B cell (primary cell): ENCODE data around the gene WFDC2. TPM values are rescaled to one million over a fixed set of nuclear protein-coding genes. Genes with fewer than 3 reads are reported as not detected.
A peak's percentile ranks its signal among the peaks of the same experiment; 100 is the strongest.

Source experiments
- ATAC-seq: fragments of 200-7000 bp; cut with Tn5 transposase; one replicate; pipeline ENCODE4 v1.10.0; 2021; ENCODE audit warnings: low read depth, mild to moderate bottlenecking, moderate number of reproducible peaks, moderate library complexity
- CTCF ChIA-PET: fragments of 350-600 bp; sonication (Branson Sonifier 250); formaldehyde crosslinking; loops from one replicate; lab custom pipeline; 2021; ENCODE audit warnings: antibody characterized with exemption, inconsistent platforms; lab: Charles Lee
- POLR2A ChIA-PET: fragments of 350-600 bp; sonication (Branson Sonifier 250); formaldehyde crosslinking; loops from one replicate; lab custom pipeline; 2021; ENCODE audit warnings: antibody characterized with exemption; lab: Charles Lee
- DNase-seq: peaks from one replicate; pipeline ENCODE4 v3.0.0; 2013
- H2AFZ ChIP-seq: 2 replicates; pipeline ENCODE4 v1.6.1; 2012; ENCODE audit warnings: mild to moderate bottlenecking, low read depth, low read length; ENCODE audit not compliant: insufficient read depth, poor library complexity, severe bottlenecking
- H3K27ac ChIP-seq, 2 donors: 1 replicate in 1 of 2; 2 replicates in 1 of 2; pipeline ENCODE4 v1.5.1; 2012 to 2013; ENCODE audit warnings: low read length in 2 of 2, mild to moderate bottlenecking in 2 of 2, moderate library complexity in 1 of 2
- H3K27me3 ChIP-seq, 4 experiments: fragments of 200-600 bp in 1 of 4; sonication (generic) in 1 of 4; replicated peaks in 1 of 4; 1 replicate in 2 of 4; 2 replicates in 2 of 4; pipeline versions ENCODE4 v1.6.1 to v1.7.0; 2013 to 2016; ENCODE audit warnings: low read length in 3 of 4, mild to moderate bottlenecking in 2 of 4, mixed read lengths in 1 of 4, moderate library complexity in 1 of 4; ENCODE audit not compliant: insufficient read depth in 4 of 4, control insufficient read depth in 3 of 4; ENCODE audit errors: control extremely low read depth in 1 of 4
- H3K36me3 ChIP-seq, 2 experiments: replicated peaks in 1 of 2; 1 replicate in 1 of 2; 2 replicates in 1 of 2; pipeline versions ENCODE4 v1.6.1 to v1.7.1; 2013; ENCODE audit warnings: low read length in 1 of 2; ENCODE audit not compliant: insufficient read depth in 2 of 2, control insufficient read depth in 1 of 2; ENCODE audit errors: control extremely low read depth in 1 of 2, extremely low read depth in 1 of 2
- H3K4me1 ChIP-seq, 2 donors: fragments of 200-600 bp in 1 of 2; sonication (generic) in 1 of 2; 1 replicate in 1 of 2; 2 replicates in 1 of 2; pipeline versions ENCODE4 v1.5.1 to v1.6.1; 2013 to 2017; ENCODE audit warnings: low read length in 2 of 2; ENCODE audit not compliant: control insufficient read depth in 2 of 2, insufficient read depth in 2 of 2
- H3K4me2 ChIP-seq: replicated peaks from 2 replicates; pipeline ENCODE3; 2012; ENCODE audit warnings: mild to moderate bottlenecking, low read depth, low read length; ENCODE audit not compliant: poor library complexity, severe bottlenecking
- H3K4me3 ChIP-seq, 5 experiments: fragments of 200-600 bp in 1 of 5; sonication (generic) in 1 of 5; 1 replicate in 3 of 5; 2 replicates in 2 of 5; pipeline versions ENCODE4 v1.5.1 to v1.7.0; 2011 to 2016; ENCODE audit warnings: low read length in 4 of 5, mild to moderate bottlenecking in 4 of 5, low read depth in 2 of 5, control low read depth in 1 of 5, moderate library complexity in 1 of 5; ENCODE audit not compliant: insufficient read depth in 1 of 5; ENCODE audit errors: control extremely low read depth in 1 of 5, extremely low read depth in 1 of 5
- H3K79me2 ChIP-seq: fragments of 200-600 bp; sonication (generic); one replicate; pipeline ENCODE4 v1.6.0; 2016; ENCODE audit warnings: low read length; ENCODE audit not compliant: control insufficient read depth, insufficient read depth
- H3K9ac ChIP-seq: fragments of 200-600 bp; sonication (generic); 2 replicates; pipeline ENCODE4 v1.6.1; 2017; ENCODE audit warnings: mild to moderate bottlenecking, low read length, moderate library complexity
- H3K9me3 ChIP-seq, 3 donors: one replicate each; pipeline versions ENCODE4 v1.6.1 to v1.7.1; 2013; ENCODE audit warnings: low read length in 2 of 3; ENCODE audit not compliant: control insufficient read depth in 2 of 3, insufficient read depth in 1 of 3; ENCODE audit errors: control extremely low read depth in 1 of 3
- H4K20me1 ChIP-seq: 2 replicates; pipeline ENCODE4 v1.6.0; 2012; ENCODE audit warnings: mild to moderate bottlenecking, low read length; ENCODE audit not compliant: insufficient read depth, control insufficient read depth, poor library complexity, severe bottlenecking
- H3K27ac Mint-ChIP-seq: one replicate; pipeline ENCODE4 v1.8.0; 2021; ENCODE audit warnings: mixed read lengths
- H3K27me3 Mint-ChIP-seq: one replicate; pipeline ENCODE4 v1.8.0; 2021; ENCODE audit warnings: mixed read lengths
- H3K4me1 Mint-ChIP-seq: one replicate; pipeline ENCODE4 v1.8.0; 2021; ENCODE audit warnings: mixed read lengths
- H3K4me3 Mint-ChIP-seq: one replicate; pipeline ENCODE4 v1.8.0; 2021; ENCODE audit warnings: mixed read lengths
- H3K9me3 Mint-ChIP-seq: one replicate; pipeline ENCODE4 v1.8.0; 2022; ENCODE audit warnings: mixed read lengths; ENCODE audit not compliant: insufficient read depth
- EZH2 ChIP-seq: IDR thresholded peaks from 2 replicates; pipeline ENCODE4 v1.6.1; 2012; ENCODE audit warnings: borderline replicate concordance, low read depth, mild to moderate bottlenecking, moderate library complexity, low read length; ENCODE audit not compliant: insufficient read depth, poor library complexity, severe bottlenecking
- WGBS: methylation state at CpG from one replicate; pipeline ENCODE4 v1.1.5; 2013; ENCODE audit warnings: missing lambda C conversion rate; ENCODE audit not compliant: insufficient coverage; 5-methylcytosine and 5-hydroxymethylcytosine counted together
- intact Hi-C: fragments of 100-400 bp; cut with micrococcal nuclease; formaldehyde crosslinking; loops from one replicate; pipeline ENCODE4 v1.10.0; 2022
- polyA plus RNA-seq: library from polyadenylated mRNA; depleted of rRNA; stranded (reverse); fragments of >200 nt; gene quantifications from 2 replicates; pipeline ENCODE4 v1.2.3, GENCODE V29; 2012
- total RNA-seq, 2 donors: library from RNA; stranded (reverse); fragments of 120-200 nt in 1 of 2; gene quantifications; 1 replicate in 1 of 2; 2 replicates in 1 of 2; pipeline versions ENCODE4 v1.2.3 to v1.2.4, GENCODE V29; 2013 to 2022
- TF ChIP-seq, protein P1 (sequence below): fragments of 200-600 bp; IDR thresholded peaks from one replicate; pipeline ENCODE4 v1.8.0; 2022; ENCODE audit warnings: antibody characterized with exemption, mild to moderate bottlenecking

WFDC2 gene
- total and polyA plus RNA-seq, 2 donors (not counting 1 experiment from before 2014, with no cell fraction given): 0.81 TPM; not detected in 1

DNA sequence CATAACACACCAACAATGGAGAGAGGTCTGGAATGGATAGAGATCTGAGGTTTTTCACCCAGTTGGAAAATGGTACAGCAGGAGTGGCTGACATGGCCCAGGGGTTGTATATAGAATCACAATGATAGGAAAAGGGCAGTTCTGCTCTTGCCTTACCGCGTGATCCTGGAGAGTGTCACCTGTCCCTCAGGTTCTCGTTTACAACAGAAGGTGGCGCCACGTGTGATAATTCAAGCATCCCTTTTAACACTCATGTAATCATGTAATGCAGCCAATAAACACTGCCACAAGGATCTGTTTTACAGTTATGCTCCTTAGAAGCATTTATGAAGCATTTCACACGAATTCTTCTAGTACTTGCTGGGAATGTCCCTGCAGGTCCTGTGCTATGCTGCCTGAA is 12.9 kb upstream of the WFDC2 start:
- ChIA-PET CTCF (interaction anchor here (1.1 kb wide), 1 partner anchor 314 kb away, joined by 5 read pairs; no protein-coding TSS in a partner anchor), POLR2A (no interaction called here)
- intact Hi-C loops: loop anchor here (10.0 kb wide), 1 partner anchor 318 kb away; no protein-coding TSS in a partner anchor
- H2AFZ ChIP-seq: no peak overlapping the region
- no peaks in the 10 kb centered on the region for H3K79me2 ChIP-seq
- H3K4me3 ChIP-seq: no peak overlapping the region
- H3K36me3 ChIP-seq: no peaks in the 10 kb centered on the region
- no peaks in the 10 kb centered on the region for H3K9me3 Mint-ChIP-seq
- H4K20me1 ChIP-seq: no peaks in the 10 kb centered on the region
- no peak overlapping the region for H3K27ac ChIP-seq
- H3K4me3 Mint-ChIP-seq: no peak overlapping the region
- peaks cover 0 to 5% (median 1%) of the 10 kb centered on the region in 4 experiments for H3K27me3 ChIP-seq
- H3K4me1 Mint-ChIP-seq: peaks cover 14% of the 10 kb centered on the region
- no peak overlapping the region for H3K27ac Mint-ChIP-seq
- H3K9me3 ChIP-seq: no peaks in the 10 kb centered on the region
- peaks cover 12 to 13% of the 10 kb centered on the region in 2 donors for H3K4me1 ChIP-seq
- H3K9ac ChIP-seq: no peak overlapping the region
- H3K27me3 Mint-ChIP-seq: peaks cover 11% of the 10 kb centered on the region
- peak; percentile 27 for DNase-seq
- WGBS: 31% methylated on average over 6 of the region's 6 CpGs
- no peak overlapping the region for H3K4me2 ChIP-seq
- ATAC-seq: no peak
- no peak for TF ChIP-seq EZH2
- TF ChIP-seq, protein P1, sequence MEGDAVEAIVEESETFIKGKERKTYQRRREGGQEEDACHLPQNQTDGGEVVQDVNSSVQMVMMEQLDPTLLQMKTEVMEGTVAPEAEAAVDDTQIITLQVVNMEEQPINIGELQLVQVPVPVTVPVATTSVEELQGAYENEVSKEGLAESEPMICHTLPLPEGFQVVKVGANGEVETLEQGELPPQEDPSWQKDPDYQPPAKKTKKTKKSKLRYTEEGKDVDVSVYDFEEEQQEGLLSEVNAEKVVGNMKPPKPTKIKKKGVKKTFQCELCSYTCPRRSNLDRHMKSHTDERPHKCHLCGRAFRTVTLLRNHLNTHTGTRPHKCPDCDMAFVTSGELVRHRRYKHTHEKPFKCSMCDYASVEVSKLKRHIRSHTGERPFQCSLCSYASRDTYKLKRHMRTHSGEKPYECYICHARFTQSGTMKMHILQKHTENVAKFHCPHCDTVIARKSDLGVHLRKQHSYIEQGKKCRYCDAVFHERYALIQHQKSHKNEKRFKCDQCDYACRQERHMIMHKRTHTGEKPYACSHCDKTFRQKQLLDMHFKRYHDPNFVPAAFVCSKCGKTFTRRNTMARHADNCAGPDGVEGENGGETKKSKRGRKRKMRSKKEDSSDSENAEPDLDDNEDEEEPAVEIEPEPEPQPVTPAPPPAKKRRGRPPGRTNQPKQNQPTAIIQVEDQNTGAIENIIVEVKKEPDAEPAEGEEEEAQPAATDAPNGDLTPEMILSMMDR: no peak

DNA sequence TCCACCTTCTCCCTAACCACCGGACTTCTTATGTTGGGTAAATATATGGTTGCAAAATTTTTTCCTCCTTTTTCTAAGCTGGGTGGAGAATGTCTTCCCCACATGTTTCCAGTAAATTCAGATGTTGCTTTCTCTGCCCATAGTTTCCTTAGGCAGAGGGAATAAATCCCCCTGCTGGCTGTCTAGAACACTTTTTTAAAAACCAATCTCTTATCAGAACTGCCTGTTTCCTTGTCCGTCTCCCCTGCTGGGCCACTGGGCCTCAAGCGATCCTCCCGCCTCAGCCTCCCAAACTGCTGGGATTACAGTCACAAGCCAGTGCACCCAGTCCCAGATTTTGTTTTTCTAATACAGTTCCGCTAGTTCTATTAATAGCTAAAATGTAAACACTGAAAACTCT is 9.9 kb upstream of the WFDC2 start:
- Mint-ChIP-seq H3K4me3 (no peak overlapping the region), H3K27me3 (peaks cover 11% of the 10 kb centered on the region), H3K27ac (no peak overlapping the region), H3K4me1 (no peaks in the 10 kb centered on the region), H3K9me3 (no peaks in the 10 kb centered on the region)
- Histone ChIP-seq H3K4me1 (no peaks in the 10 kb centered on the region), H3K27me3 (peaks cover 0 to 5% (median 2%) of the 10 kb centered on the region in 4 experiments), H4K20me1 (no peaks in the 10 kb centered on the region), H2AFZ (no peak overlapping the region), H3K4me2 (no peak overlapping the region), H3K79me2 (no peaks in the 10 kb centered on the region), H3K27ac (no peak overlapping the region), H3K4me3 (no peak overlapping the region), H3K9ac (no peak overlapping the region), H3K9me3 (no peaks in the 10 kb centered on the region), H3K36me3 (no peaks in the 10 kb centered on the region)
- POLR2A ChIA-PET: no interaction called here
- ATAC-seq (no peak), DNase-seq (no peak)
- 88% methylated on average over 1 of the region's 5 CpGs for WGBS
- TF ChIP-seq, protein P1: no peak
- TF ChIP-seq EZH2: no peak
- CTCF ChIA-PET: interaction anchor here (1.0 to 2.2 kb wide), 7 partner anchors 10 to 527 kb away, joined by 3 to 10 read pairs (median 4); partner anchors contain the start of gene SYS1
- intact Hi-C loops: loop anchor here (10.0 kb wide), 1 partner anchor 315 kb away; no protein-coding TSS in a partner anchor
